ENCODE results near the gene C3orf20. TPM values are rescaled to one million over a fixed set of nuclear protein-coding genes. Genes with fewer than 3 reads are reported as not detected.
A peak's percentile ranks its signal among the peaks of the same experiment; 100 is the strongest.

C3orf20 gene
- total RNA-seq = under 1 TPM; 0.16 to 0.45 TPM

GRCh38 chr3:14674841-14675240 lies at the start of gene C3orf20:
C3orf20 (plus strand) TSS chr3:14675141; CDS start chr3:14682714, 7,573 bp downstream.
- Mint-ChIP-seq H3K27me3 (no peaks in the 10 kb centered on the region), H3K27ac (no peak within 1 kb of the TSS), H3K4me3 (no peak within 1 kb of the TSS), H3K9me3 (no peaks in the 10 kb centered on the region), H3K36me3 (ENCODE audit: low read depth) (peaks cover 34% of the 10 kb centered on the region), H3K4me1 (no peaks in the 10 kb centered on the region)
- ATAC-seq (replicated peaks) = no peak

GRCh38 chr3:14625443-14625842 lies 49.5 kb upstream of the C3orf20 start:
- no peaks in the 10 kb centered on the region for H3K4me1 Mint-ChIP-seq
- H3K4me3 Mint-ChIP-seq = no peak overlapping the region
- H3K36me3 Mint-ChIP-seq (ENCODE audit: low read depth) = no peaks in the 10 kb centered on the region

GRCh38 chr3:14627815-14628214 lies 47.1 kb upstream of the C3orf20 start:
- H3K4me1 Mint-ChIP-seq = no peaks in the 10 kb centered on the region

More at GRCh38 chr3:14625443-14625842, 49.5 kb upstream of the C3orf20 start:
- Mint-ChIP-seq H3K27me3 (peaks cover 5% of the 10 kb centered on the region), H3K27ac (no peak overlapping the region), H3K9me3 (no peaks in the 10 kb centered on the region)
- ATAC-seq (replicated peaks) = no peak

GRCh38 chr3:14628406-14628805 lies 46.5 kb upstream of the C3orf20 start:
- no peak for ATAC-seq (replicated peaks)
- Mint-ChIP-seq H3K4me1 (no peaks in the 10 kb centered on the region), H3K27me3 (peaks cover 5% of the 10 kb centered on the region), H3K36me3 (ENCODE audit: low read depth) (no peaks in the 10 kb centered on the region), H3K4me3 (no peak overlapping the region), H3K27ac (no peak overlapping the region), H3K9me3 (no peaks in the 10 kb centered on the region)

More at GRCh38 chr3:14627815-14628214, 47.1 kb upstream of the C3orf20 start:
- Mint-ChIP-seq H3K36me3 (ENCODE audit: low read depth) (no peaks in the 10 kb centered on the region), H3K27ac (no peak overlapping the region), H3K9me3 (no peaks in the 10 kb centered on the region), H3K27me3 (peaks cover 5% of the 10 kb centered on the region), H3K4me3 (no peak overlapping the region)
- no peak for ATAC-seq (replicated peaks)

GRCh38 chr3:14630404-14631100 lies 44.4 kb upstream of the C3orf20 start:
- H3K4me1 Mint-ChIP-seq = no peaks in the 10 kb centered on the region
- no peaks in the 10 kb centered on the region for H3K36me3 Mint-ChIP-seq (ENCODE audit: low read depth)
- peaks cover 13% of the 10 kb centered on the region for H3K27me3 Mint-ChIP-seq
- H3K4me3 Mint-ChIP-seq = no peak overlapping the region
- no peak overlapping the region for H3K27ac Mint-ChIP-seq
- H3K9me3 Mint-ChIP-seq = no peaks in the 10 kb centered on the region
- ATAC-seq (replicated peaks) = no peak

- no peak for ATAC-seq (replicated peaks)
- Mint-ChIP-seq H3K9me3 (no peaks in the 10 kb centered on the region), H3K27me3 (peaks cover 13% of the 10 kb centered on the region), H3K36me3 (ENCODE audit: low read depth) (no peaks in the 10 kb centered on the region), H3K4me3 (no peak overlapping the region), H3K27ac (no peak overlapping the region), H3K4me1 (no peaks in the 10 kb centered on the region)
Observed at GRCh38 chr3:14631101-14631497, 43.8 kb upstream of the C3orf20 start.

GRCh38 chr3:14631687-14632441 lies 43.1 kb upstream of the C3orf20 start:
- Mint-ChIP-seq H3K9me3 (no peaks in the 10 kb centered on the region), H3K4me3 (no peak overlapping the region), H3K27ac (no peak overlapping the region), H3K27me3 (peaks cover 15% of the 10 kb centered on the region), H3K4me1 (no peaks in the 10 kb centered on the region), H3K36me3 (ENCODE audit: low read depth) (no peaks in the 10 kb centered on the region)
- no peak for ATAC-seq (replicated peaks)

GRCh38 chr3:14632442-14632930 lies 42.5 kb upstream of the C3orf20 start:
- H3K4me1 Mint-ChIP-seq = no peaks in the 10 kb centered on the region
- peaks cover 17% of the 10 kb centered on the region for H3K27me3 Mint-ChIP-seq
- H3K27ac Mint-ChIP-seq = no peak overlapping the region
- ATAC-seq (replicated peaks) = no peak
- H3K4me3 Mint-ChIP-seq = no peak overlapping the region
- no peaks in the 10 kb centered on the region for H3K9me3 Mint-ChIP-seq
- no peaks in the 10 kb centered on the region for H3K36me3 Mint-ChIP-seq (ENCODE audit: low read depth)

- no peaks in the 10 kb centered on the region for H3K9me3 Mint-ChIP-seq
- no peaks in the 10 kb centered on the region for H3K36me3 Mint-ChIP-seq (ENCODE audit: low read depth)
- no peaks in the 10 kb centered on the region for H3K4me1 Mint-ChIP-seq
- no peak overlapping the region for H3K4me3 Mint-ChIP-seq
- H3K27me3 Mint-ChIP-seq = peaks cover 18% of the 10 kb centered on the region
- no peak for ATAC-seq (replicated peaks)
- no peak overlapping the region for H3K27ac Mint-ChIP-seq
Observed at GRCh38 chr3:14633417-14633816, 41.5 kb upstream of the C3orf20 start.

DNA sequence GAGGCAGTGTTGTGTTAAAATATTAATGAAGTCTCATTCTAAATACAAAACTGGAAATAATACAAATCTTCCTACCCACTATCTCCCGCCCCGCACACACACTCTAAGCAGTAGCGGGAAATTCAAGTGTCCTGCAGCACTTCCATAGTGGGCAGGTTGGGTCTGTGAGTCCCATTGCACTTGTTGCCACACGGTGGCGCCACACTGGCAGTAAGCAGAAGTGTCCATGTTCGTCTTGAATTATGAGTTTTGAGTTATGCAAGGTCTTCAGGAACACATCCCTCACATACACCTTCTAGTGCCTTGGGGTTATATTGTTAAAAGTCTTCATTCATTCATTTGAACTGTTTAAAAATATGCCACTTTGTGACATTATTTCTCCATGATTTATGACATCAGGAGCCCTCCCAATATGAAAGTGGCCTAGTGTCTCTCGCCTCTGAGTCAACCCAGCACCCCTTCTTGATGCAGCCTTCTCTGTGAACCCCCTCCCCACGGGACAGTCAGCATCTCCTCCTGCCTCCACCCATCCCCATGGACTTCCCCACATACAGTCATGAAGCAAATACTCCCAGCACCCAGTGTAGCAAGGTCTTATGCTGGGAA lies 41.0 kb upstream of the C3orf20 start:
- ATAC-seq (replicated peaks) = peak; percentile 74
- no peaks in the 10 kb centered on the region for H3K4me1 Mint-ChIP-seq
- no peak overlapping the region for H3K27ac Mint-ChIP-seq
- no peak overlapping the region for H3K4me3 Mint-ChIP-seq
- H3K27me3 Mint-ChIP-seq = peaks cover 18% of the 10 kb centered on the region
- H3K9me3 Mint-ChIP-seq = no peaks in the 10 kb centered on the region
- no peaks in the 10 kb centered on the region for H3K36me3 Mint-ChIP-seq (ENCODE audit: low read depth)

DNA sequence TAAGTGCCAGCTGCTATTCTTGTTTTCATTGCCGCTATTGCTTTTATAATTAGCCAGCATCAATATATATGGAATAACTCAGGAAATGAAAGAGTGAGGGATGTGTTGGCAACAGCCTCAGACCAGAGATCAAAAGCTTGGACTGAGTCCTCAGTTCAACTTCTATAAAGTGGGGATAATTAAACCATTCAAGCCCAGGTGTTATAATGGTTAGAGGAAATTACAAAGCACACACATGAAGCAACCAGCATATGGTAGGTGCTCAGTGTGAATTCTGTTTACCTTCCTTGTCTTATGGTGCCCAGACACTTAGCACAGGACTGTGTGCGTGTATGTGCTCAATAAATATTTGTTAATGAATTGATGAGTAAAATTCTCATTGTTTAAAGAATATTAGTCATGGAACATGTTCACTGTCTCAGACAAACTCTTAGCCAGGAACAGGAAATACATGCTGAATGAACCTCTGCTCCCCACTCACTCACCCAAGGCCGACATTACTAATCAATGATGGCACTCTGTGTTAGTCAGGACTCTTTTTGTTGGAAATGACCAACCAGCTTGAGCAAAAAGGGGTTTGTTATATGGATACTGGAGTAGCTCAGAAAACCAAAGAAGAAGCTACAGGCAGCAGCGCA lies 40.1 kb upstream of the C3orf20 start:
- no peak overlapping the region for H3K4me3 Mint-ChIP-seq
- H3K27ac Mint-ChIP-seq = no peak overlapping the region
- no peaks in the 10 kb centered on the region for H3K36me3 Mint-ChIP-seq (ENCODE audit: low read depth)
- ATAC-seq (replicated peaks) = no peak
- H3K4me1 Mint-ChIP-seq = no peaks in the 10 kb centered on the region
- H3K9me3 Mint-ChIP-seq = no peaks in the 10 kb centered on the region
- peaks cover 18% of the 10 kb centered on the region for H3K27me3 Mint-ChIP-seq

GRCh38 chr3:14636496-14637087 lies 38.3 kb upstream of the C3orf20 start:
- no peak for ATAC-seq (replicated peaks)
- no peaks in the 10 kb centered on the region for H3K9me3 Mint-ChIP-seq
- H3K27ac Mint-ChIP-seq = no peak overlapping the region
- H3K27me3 Mint-ChIP-seq = peaks cover 18% of the 10 kb centered on the region
- H3K4me1 Mint-ChIP-seq = no peaks in the 10 kb centered on the region
- H3K4me3 Mint-ChIP-seq = no peak overlapping the region
- H3K36me3 Mint-ChIP-seq (ENCODE audit: low read depth) = no peaks in the 10 kb centered on the region

DNA sequence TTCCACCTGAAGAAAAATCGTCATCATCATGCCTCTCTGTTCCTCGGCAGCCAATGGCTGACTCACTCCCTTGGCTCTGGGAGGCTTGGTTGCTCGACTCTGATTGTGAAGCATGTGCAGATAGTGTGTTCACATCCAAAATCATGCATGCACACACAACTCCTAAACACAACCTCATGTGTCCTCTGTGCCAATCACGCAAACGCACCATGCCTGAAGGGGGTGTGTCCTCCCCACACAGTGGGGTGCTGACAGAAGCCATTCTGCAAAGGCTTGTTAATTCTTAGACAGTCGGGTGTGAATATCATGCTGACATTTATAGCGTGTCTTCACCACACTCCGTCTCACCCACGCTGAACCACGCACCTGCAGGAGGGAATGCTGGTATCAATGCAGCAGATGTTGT lies 34.8 kb upstream of the C3orf20 start:
- Mint-ChIP-seq H3K4me3 (no peak overlapping the region), H3K27me3 (peaks cover 14% of the 10 kb centered on the region), H3K27ac (no peak overlapping the region), H3K4me1 (no peaks in the 10 kb centered on the region), H3K9me3 (no peaks in the 10 kb centered on the region), H3K36me3 (ENCODE audit: low read depth) (no peaks in the 10 kb centered on the region)
- ATAC-seq (replicated peaks) = no peak

DNA sequence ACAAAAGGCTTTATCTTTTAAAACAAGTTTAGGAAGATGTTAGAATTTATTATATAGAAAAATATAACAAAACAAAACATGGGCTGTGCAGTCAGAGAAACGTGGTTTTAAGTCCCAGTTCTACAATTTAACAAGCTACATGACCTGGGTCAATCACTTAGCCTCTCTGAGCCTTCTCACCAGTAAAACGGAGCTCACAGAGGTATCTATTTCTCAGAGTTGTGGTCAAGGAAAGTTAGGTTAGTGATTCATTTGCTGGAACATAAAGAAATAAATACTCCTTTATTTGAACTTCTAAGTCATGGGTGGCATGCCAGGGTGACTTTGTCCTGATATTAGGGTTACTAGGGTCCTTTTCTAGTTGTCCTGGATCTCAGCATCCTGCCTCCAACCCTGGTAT lies 34.2 kb upstream of the C3orf20 start:
- Mint-ChIP-seq H3K27ac (no peak overlapping the region), H3K36me3 (ENCODE audit: low read depth) (no peaks in the 10 kb centered on the region), H3K4me1 (no peaks in the 10 kb centered on the region), H3K27me3 (peaks cover 10% of the 10 kb centered on the region), H3K4me3 (no peak overlapping the region), H3K9me3 (no peaks in the 10 kb centered on the region)
- no peak for ATAC-seq (replicated peaks)

Measured in activated T-helper 17 cell treated with anti-CD3 and anti-CD28 coated beads, Interleukin-2, amount 50 U/mL, for 72 hours (primary cell).